ENCODE data around the gene BATF2. TPM values are rescaled to one million over a fixed set of nuclear protein-coding genes. Genes with fewer than 3 reads are reported as not detected.

BATF2 gene
- total and polyA plus RNA-seq, 9 of the 15 experiments (the other 6 are each of a cell fraction or from before 2014, with no cell fraction given): 1.7 to 8.9 (median 6.4) TPM

DNA sequence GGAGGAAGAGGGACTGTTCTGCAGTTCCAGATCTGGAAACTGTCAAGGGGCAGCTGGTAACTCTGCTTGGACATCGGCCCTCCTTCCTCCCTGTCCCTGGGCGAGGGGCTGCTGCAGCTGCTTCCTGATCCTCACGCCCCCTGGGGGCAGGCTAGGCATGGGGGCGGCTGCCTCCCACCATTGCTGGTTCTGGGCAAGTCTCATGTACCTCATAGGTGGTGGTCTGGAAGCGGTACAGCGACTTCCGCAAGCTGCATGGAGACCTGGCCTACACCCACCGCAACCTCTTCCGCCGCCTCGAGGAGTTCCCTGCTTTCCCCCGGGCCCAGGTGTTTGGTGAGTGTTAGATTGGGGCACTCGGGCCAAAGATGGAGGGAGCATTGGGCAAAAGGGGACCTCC is 35.4 kb upstream of the BATF2 start:
- peaks cover 14% of the 10 kb centered on the region; the same call in 1 of the 3 replicates for H3K36me3 ChIP-seq (ENCODE audit: control insufficient read depth, insufficient read depth, low read length)
- BruUV-seq (replicated peaks): no TSS peak
- H3K9me1 ChIP-seq (ENCODE audit: control insufficient read depth, insufficient read depth, low read length): no peaks in the 10 kb centered on the region
- no peak overlapping the region for H3K4me3 ChIP-seq
- no peaks in the 10 kb centered on the region for H3K27me3 ChIP-seq (ENCODE audit: control insufficient read depth in 2 of 2, insufficient read depth in 2 of 2, low read length in 2 of 2)
- H3K27ac ChIP-seq (ENCODE audit: extremely low read depth, low read depth, low read length): no peak overlapping the region
- DNase-seq (ENCODE audit: extremely low read depth in 1 of 4, low spot score in 3 of 4) (no peak), FAIRE-seq (no peak), ATAC-seq (no peak)
- H3K9me3 ChIP-seq (replicated peaks; ENCODE audit: control insufficient read depth, insufficient read depth, low read depth, low read length): no peaks in the 10 kb centered on the region
- H3K9ac ChIP-seq (ENCODE audit: insufficient read depth in 1 of 2, low read depth in 2 of 2, low read length in 2 of 2): no peak overlapping the region
- no peaks in the 10 kb centered on the region for H4K20me1 ChIP-seq (replicated peaks; ENCODE audit: control insufficient read depth, insufficient read depth, low read length)
- WGBS (ENCODE audit: insufficient coverage, low coverage, missing lambda C conversion rate): 87% methylated on average over 12 of the region's 13 CpGs
- H3K4me1 ChIP-seq (replicated peaks in 1 of 2; ENCODE audit: control insufficient read depth in 2 of 2, insufficient read depth in 2 of 2, low read length in 2 of 2): peaks cover 4 to 13% of the 10 kb centered on the region in 2 experiments; a peak in 3 of 5 replicates
- intact Hi-C loops (cut with micrococcal nuclease) (no loop called here), in situ Hi-C loops (cut with MboI) (no loop called here)
- ChIA-PET POLR2A (no interaction called here), CTCF (ENCODE audit: low intra/inter-chr PET ratio) (no interaction called here)
- H3K4me2 ChIP-seq (ENCODE audit: insufficient read depth, low read length): no peak overlapping the region
- H3K79me2 ChIP-seq (ENCODE audit: control insufficient read depth, insufficient read depth, low read length): peaks cover 9% of the 10 kb centered on the region; the same call in 2 of the 3 replicates
- TF ChIP-seq, protein P1, sequence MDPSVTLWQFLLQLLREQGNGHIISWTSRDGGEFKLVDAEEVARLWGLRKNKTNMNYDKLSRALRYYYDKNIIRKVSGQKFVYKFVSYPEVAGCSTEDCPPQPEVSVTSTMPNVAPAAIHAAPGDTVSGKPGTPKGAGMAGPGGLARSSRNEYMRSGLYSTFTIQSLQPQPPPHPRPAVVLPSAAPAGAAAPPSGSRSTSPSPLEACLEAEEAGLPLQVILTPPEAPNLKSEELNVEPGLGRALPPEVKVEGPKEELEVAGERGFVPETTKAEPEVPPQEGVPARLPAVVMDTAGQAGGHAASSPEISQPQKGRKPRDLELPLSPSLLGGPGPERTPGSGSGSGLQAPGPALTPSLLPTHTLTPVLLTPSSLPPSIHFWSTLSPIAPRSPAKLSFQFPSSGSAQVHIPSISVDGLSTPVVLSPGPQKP (CRISPR knock-in tag; IDR thresholded peaks at IDR 0.05): no peak
- TF ChIP-seq CEBPB (tag; IDR thresholded peaks at IDR 0.05) (no peak), THRAP3 (IDR thresholded peaks at IDR 0.05; ENCODE audit: borderline replicate concordance) (no peak)
- TF ChIP-seq, protein P2, sequence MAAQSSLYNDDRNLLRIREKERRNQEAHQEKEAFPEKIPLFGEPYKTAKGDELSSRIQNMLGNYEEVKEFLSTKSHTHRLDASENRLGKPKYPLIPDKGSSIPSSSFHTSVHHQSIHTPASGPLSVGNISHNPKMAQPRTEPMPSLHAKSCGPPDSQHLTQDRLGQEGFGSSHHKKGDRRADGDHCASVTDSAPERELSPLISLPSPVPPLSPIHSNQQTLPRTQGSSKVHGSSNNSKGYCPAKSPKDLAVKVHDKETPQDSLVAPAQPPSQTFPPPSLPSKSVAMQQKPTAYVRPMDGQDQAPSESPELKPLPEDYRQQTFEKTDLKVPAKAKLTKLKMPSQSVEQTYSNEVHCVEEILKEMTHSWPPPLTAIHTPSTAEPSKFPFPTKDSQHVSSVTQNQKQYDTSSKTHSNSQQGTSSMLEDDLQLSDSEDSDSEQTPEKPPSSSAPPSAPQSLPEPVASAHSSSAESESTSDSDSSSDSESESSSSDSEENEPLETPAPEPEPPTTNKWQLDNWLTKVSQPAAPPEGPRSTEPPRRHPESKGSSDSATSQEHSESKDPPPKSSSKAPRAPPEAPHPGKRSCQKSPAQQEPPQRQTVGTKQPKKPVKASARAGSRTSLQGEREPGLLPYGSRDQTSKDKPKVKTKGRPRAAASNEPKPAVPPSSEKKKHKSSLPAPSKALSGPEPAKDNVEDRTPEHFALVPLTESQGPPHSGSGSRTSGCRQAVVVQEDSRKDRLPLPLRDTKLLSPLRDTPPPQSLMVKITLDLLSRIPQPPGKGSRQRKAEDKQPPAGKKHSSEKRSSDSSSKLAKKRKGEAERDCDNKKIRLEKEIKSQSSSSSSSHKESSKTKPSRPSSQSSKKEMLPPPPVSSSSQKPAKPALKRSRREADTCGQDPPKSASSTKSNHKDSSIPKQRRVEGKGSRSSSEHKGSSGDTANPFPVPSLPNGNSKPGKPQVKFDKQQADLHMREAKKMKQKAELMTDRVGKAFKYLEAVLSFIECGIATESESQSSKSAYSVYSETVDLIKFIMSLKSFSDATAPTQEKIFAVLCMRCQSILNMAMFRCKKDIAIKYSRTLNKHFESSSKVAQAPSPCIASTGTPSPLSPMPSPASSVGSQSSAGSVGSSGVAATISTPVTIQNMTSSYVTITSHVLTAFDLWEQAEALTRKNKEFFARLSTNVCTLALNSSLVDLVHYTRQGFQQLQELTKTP (IDR thresholded peaks at IDR 0.05; ENCODE audit: low read depth in 1 of 2, partially characterized antibody in 2 of 2): no peak
- H2AFZ ChIP-seq (ENCODE audit: low read depth, low read length): no peak overlapping the region
